Measurements from ENCODE around the gene TTLL13.

Gene TTLL13

GRCh38 chr15:90243943-90244639 lies 5.3 kb upstream of the TTLL13 start:
- TF ChIP-seq, protein P1, sequence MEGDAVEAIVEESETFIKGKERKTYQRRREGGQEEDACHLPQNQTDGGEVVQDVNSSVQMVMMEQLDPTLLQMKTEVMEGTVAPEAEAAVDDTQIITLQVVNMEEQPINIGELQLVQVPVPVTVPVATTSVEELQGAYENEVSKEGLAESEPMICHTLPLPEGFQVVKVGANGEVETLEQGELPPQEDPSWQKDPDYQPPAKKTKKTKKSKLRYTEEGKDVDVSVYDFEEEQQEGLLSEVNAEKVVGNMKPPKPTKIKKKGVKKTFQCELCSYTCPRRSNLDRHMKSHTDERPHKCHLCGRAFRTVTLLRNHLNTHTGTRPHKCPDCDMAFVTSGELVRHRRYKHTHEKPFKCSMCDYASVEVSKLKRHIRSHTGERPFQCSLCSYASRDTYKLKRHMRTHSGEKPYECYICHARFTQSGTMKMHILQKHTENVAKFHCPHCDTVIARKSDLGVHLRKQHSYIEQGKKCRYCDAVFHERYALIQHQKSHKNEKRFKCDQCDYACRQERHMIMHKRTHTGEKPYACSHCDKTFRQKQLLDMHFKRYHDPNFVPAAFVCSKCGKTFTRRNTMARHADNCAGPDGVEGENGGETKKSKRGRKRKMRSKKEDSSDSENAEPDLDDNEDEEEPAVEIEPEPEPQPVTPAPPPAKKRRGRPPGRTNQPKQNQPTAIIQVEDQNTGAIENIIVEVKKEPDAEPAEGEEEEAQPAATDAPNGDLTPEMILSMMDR (IDR thresholded peaks at IDR 0.05; ENCODE audit: low read length), result no peak
- no peak for TF ChIP-seq EZH2 (IDR thresholded peaks at IDR 0.05; ENCODE audit: borderline replicate concordance, low read length)
- Histone ChIP-seq H3K4me3 (ENCODE audit: low read depth, low read length, poor library complexity, severe bottlenecking) (no peak overlapping the region), H3K4me1 (ENCODE audit: insufficient read depth, low read length, severe bottlenecking) (no peaks in the 10 kb centered on the region), H3K36me3 (ENCODE audit: insufficient read depth, low read length) (peaks cover 6% of the 10 kb centered on the region; the same call in 1 of the 2 replicates), H2AFZ (ENCODE audit: low read length) (no peak overlapping the region), H3F3A (ENCODE audit: insufficient read depth, low read length) (no peaks in the 10 kb centered on the region), H3K9me3 (ENCODE audit: low read length) (no peaks in the 10 kb centered on the region), H3K27me3 (ENCODE audit: insufficient read depth, low read length) (no peaks in the 10 kb centered on the region), H3K9me2 (ENCODE audit: low read depth, low read length) (no peaks in the 10 kb centered on the region), H3K27ac (ENCODE audit: low read depth, low read length, poor library complexity, severe bottlenecking) (no peak overlapping the region), H3K9ac (ENCODE audit: low read length) (no peak overlapping the region), H3K4me2 (ENCODE audit: low read length) (no peak overlapping the region), H4K20me1 (ENCODE audit: insufficient read depth, low read length) (no peaks in the 10 kb centered on the region), H3K79me2 (ENCODE audit: insufficient read depth, low read length) (no peaks in the 10 kb centered on the region)

DNA sequence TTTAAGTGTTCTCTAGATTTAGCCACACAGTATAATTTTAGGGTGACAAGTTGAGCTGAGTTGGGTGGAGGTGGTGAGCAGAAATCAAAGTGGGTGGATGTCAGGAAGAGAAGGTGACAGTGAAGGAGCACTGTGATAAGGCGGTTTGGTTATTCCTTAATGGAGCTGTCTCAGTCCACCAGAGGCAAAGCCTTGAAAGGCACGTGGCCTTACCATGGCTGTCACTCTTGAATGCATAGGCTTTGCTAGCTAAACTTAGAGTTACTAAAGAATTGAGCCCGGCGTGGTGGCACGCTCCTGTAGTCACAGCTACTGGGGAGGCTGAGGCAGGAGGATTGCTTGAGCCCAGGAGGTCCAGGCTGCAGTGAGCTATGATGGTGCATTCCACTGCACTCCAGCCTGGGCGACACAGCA lies 560 bp upstream of the TTLL13 start:
- TF ChIP-seq EZH2 (IDR thresholded peaks at IDR 0.05; ENCODE audit: borderline replicate concordance, low read length), result no peak
- TF ChIP-seq, protein P1 (IDR thresholded peaks at IDR 0.05; ENCODE audit: low read length), result no peak
- peaks cover 4% of the 10 kb centered on the region for H3K4me1 ChIP-seq (ENCODE audit: insufficient read depth, low read length, severe bottlenecking)
- no peak overlapping the region for H3K4me3 ChIP-seq (ENCODE audit: low read depth, low read length, poor library complexity, severe bottlenecking)
- no peaks in the 10 kb centered on the region for H3K36me3 ChIP-seq (ENCODE audit: insufficient read depth, low read length)
- 0 out of 2 replicates have a peak, but pooled peaks cover 10% of the 10 kb centered on the region for H3K27me3 ChIP-seq (ENCODE audit: insufficient read depth, low read length)
- H3K27ac ChIP-seq (ENCODE audit: low read depth, low read length, poor library complexity, severe bottlenecking), result no peak overlapping the region
- H3K9me3 ChIP-seq (ENCODE audit: low read length), result no peaks in the 10 kb centered on the region
- H3K9me2 ChIP-seq (ENCODE audit: low read depth, low read length), result no peaks in the 10 kb centered on the region
- H2AFZ ChIP-seq (ENCODE audit: low read length), result no peak overlapping the region
- H4K20me1 ChIP-seq (ENCODE audit: insufficient read depth, low read length), result no peaks in the 10 kb centered on the region
- no peaks in the 10 kb centered on the region for H3F3A ChIP-seq (ENCODE audit: insufficient read depth, low read length)
- no peak overlapping the region for H3K9ac ChIP-seq (ENCODE audit: low read length)
- H3K79me2 ChIP-seq (ENCODE audit: insufficient read depth, low read length), result no peaks in the 10 kb centered on the region
- no peak overlapping the region for H3K4me2 ChIP-seq (ENCODE audit: low read length)

- Histone ChIP-seq H3F3A (ENCODE audit: insufficient read depth, low read length) (no peaks in the 10 kb centered on the region), H3K9me3 (ENCODE audit: low read length) (no peaks in the 10 kb centered on the region), H3K4me2 (ENCODE audit: low read length) (no peak overlapping the region), H3K9ac (ENCODE audit: low read length) (no peak overlapping the region), H2AFZ (ENCODE audit: low read length) (no peak overlapping the region), H4K20me1 (ENCODE audit: insufficient read depth, low read length) (no peaks in the 10 kb centered on the region), H3K4me3 (ENCODE audit: low read depth, low read length, poor library complexity, severe bottlenecking) (no peak overlapping the region), H3K9me2 (ENCODE audit: low read depth, low read length) (no peaks in the 10 kb centered on the region), H3K27me3 (ENCODE audit: insufficient read depth, low read length) (0 out of 2 replicates have a peak, but pooled peaks cover 8% of the 10 kb centered on the region), H3K4me1 (ENCODE audit: insufficient read depth, low read length, severe bottlenecking) (no peaks in the 10 kb centered on the region), H3K36me3 (ENCODE audit: insufficient read depth, low read length) (no peaks in the 10 kb centered on the region), H3K27ac (ENCODE audit: low read depth, low read length, poor library complexity, severe bottlenecking) (no peak overlapping the region), H3K79me2 (ENCODE audit: insufficient read depth, low read length) (no peaks in the 10 kb centered on the region)
- no peak for TF ChIP-seq EZH2 (IDR thresholded peaks at IDR 0.05; ENCODE audit: borderline replicate concordance, low read length)
- TF ChIP-seq, protein P1 (IDR thresholded peaks at IDR 0.05; ENCODE audit: low read length), result no peak
Measured at GRCh38 chr15:90257776-90258175, 8.4 kb downstream of the TTLL13 start.
